Neural cell (in vitro differentiated cells): ENCODE measurements around the gene ADARB1. TPM values are rescaled to one million over a fixed set of nuclear protein-coding genes. Genes with fewer than 3 reads are reported as not detected.

Experiments used
- H2AFZ ChIP-seq: fragments of 200-600, 300-800 bp; sonication (generic), shearing (Covaris generic); 2 replicates; pipeline ENCODE4 v1.6.0; 2014; ENCODE audit warnings: low read depth, mild to moderate bottlenecking, antibody characterized with exemption, low read length, moderate library complexity
- H3F3A ChIP-seq: fragments of 200-600 bp; shearing (Covaris generic); 2 replicates; pipeline ENCODE4 v1.6.1; 2016; ENCODE audit warnings: mild to moderate bottlenecking, moderate library complexity, mixed read lengths, antibody characterized with exemption, low read length; ENCODE audit not compliant: insufficient read depth, poor library complexity, severe bottlenecking
- H3K27ac ChIP-seq: fragments of 200-600, 300-800 bp; sonication (generic), shearing (Covaris generic); 2 replicates; pipeline ENCODE4 v1.5.1; 2014; ENCODE audit warnings: mild to moderate bottlenecking, low read length, moderate library complexity
- H3K27me3 ChIP-seq: fragments of 300-800, 200-600 bp; sonication (generic), shearing (Covaris generic); 2 replicates; pipeline ENCODE4 v1.6.0; 2014; ENCODE audit warnings: mild to moderate bottlenecking, low read depth, low read length, moderate library complexity; ENCODE audit not compliant: insufficient read depth
- H3K36me3 ChIP-seq: fragments of 300-800, 200-600 bp; sonication (generic), shearing (Covaris generic); 2 replicates; pipeline ENCODE4 v1.5.1; 2014; ENCODE audit warnings: mild to moderate bottlenecking, antibody characterized with exemption, low read length, moderate library complexity; ENCODE audit not compliant: insufficient read depth
- H3K4me2 ChIP-seq: fragments of 300-800, 200-600 bp; sonication (generic), shearing (Covaris generic); 2 replicates; pipeline ENCODE4 v1.6.0; 2014; ENCODE audit warnings: mild to moderate bottlenecking, low read length
- H3K4me3 ChIP-seq: fragments of 300-800, 200-600 bp; sonication (generic), shearing (Covaris generic); 2 replicates; pipeline ENCODE4 v1.5.1; 2014; ENCODE audit warnings: mild to moderate bottlenecking, low read length, moderate library complexity
- H3K79me2 ChIP-seq: fragments of 200-600 bp; shearing (Covaris generic); replicated peaks from 2 replicates; pipeline ENCODE4 v1.6.0; 2014; ENCODE audit warnings: mild to moderate bottlenecking, low read length, moderate library complexity; ENCODE audit not compliant: insufficient read depth
- H3K9ac ChIP-seq: fragments of 300-800, 200-600 bp; sonication (generic), shearing (Covaris generic); 2 replicates; pipeline ENCODE4 v1.6.1; 2016; ENCODE audit warnings: mild to moderate bottlenecking, low read length, mixed read lengths
- H3K9me2 ChIP-seq: fragments of 200-600 bp; shearing (Covaris generic); 2 replicates; pipeline ENCODE4 v1.6.1; 2016; ENCODE audit warnings: mild to moderate bottlenecking, low read length, mixed read lengths; ENCODE audit not compliant: insufficient read depth
- H3K9me3 ChIP-seq: fragments of 200-600, 300-800 bp; sonication (generic), shearing (Covaris generic); 2 replicates; pipeline ENCODE4 v1.6.1; 2016; ENCODE audit warnings: mild to moderate bottlenecking, mixed run types, low read length, moderate library complexity, mixed read lengths
- H4K20me1 ChIP-seq: fragments of 200-600 bp; shearing (Covaris generic); 2 replicates; pipeline ENCODE4 v1.6.1; 2016; ENCODE audit warnings: mild to moderate bottlenecking, mixed run types; ENCODE audit not compliant: insufficient read depth
- EP300 ChIP-seq: fragments of 450-650 bp; conservative IDR thresholded peaks from 2 replicates; pipeline ENCODE4 v1.6.1; 2014; ENCODE audit warnings: antibody characterized with exemption, mild to moderate bottlenecking, moderate library complexity; ENCODE audit not compliant: poor library complexity, severe bottlenecking
- EZH2 ChIP-seq: fragments of 200-600, 300-800 bp; shearing (Covaris generic), sonication (generic); IDR thresholded peaks from 2 replicates; pipeline ENCODE4 v1.6.1; 2014; ENCODE audit warnings: antibody characterized with exemption, low read length, borderline replicate concordance, mild to moderate bottlenecking; ENCODE audit not compliant: insufficient read depth, poor library complexity, severe bottlenecking
- MXI1 ChIP-seq: fragments of 450-650 bp; conservative IDR thresholded peaks from 2 replicates; pipeline ENCODE4 v1.6.1; 2014; ENCODE audit warnings: antibody characterized with exemption, mild to moderate bottlenecking; ENCODE audit not compliant: poor library complexity, severe bottlenecking
- POLR2AphosphoS5 ChIP-seq: IDR thresholded peaks from 2 replicates; pipeline ENCODE4 v1.6.1; 2012
- RAD21 ChIP-seq: fragments of 450-650 bp; conservative IDR thresholded peaks from 2 replicates; pipeline ENCODE4 v1.6.1; 2014; ENCODE audit warnings: antibody characterized with exemption, mild to moderate bottlenecking, moderate library complexity
- SMC3 ChIP-seq: fragments of 450-650 bp; conservative IDR thresholded peaks from 2 replicates; pipeline ENCODE4 v1.6.1; 2014; ENCODE audit warnings: antibody characterized with exemption, mild to moderate bottlenecking, moderate library complexity; ENCODE audit not compliant: poor library complexity
- TAF1 ChIP-seq: IDR thresholded peaks from 2 replicates; pipeline ENCODE4 v1.6.1; 2012; ENCODE audit warnings: low read depth
- polyA plus RNA-seq: library from polyadenylated mRNA; depleted of rRNA; stranded (reverse); fragments of >200 nt; gene quantifications from 2 replicates; pipeline ENCODE4 v1.2.3, GENCODE V29; 2014
- TF ChIP-seq, protein P1 (sequence below): IDR thresholded peaks from 2 replicates; pipeline ENCODE4 v1.6.1; 2012; ENCODE audit warnings: borderline replicate concordance
- TF ChIP-seq, protein P2 (sequence below): fragments of 450-650 bp; IDR thresholded peaks from 2 replicates; pipeline ENCODE4 v1.5.1; 2014; ENCODE audit warnings: antibody characterized with exemption, mild to moderate bottlenecking, moderate library complexity; ENCODE audit not compliant: poor library complexity, severe bottlenecking

The ADARB1 gene
- polyA plus RNA-seq, 1 donor from 2014 or later: 8.9 TPM

DNA sequence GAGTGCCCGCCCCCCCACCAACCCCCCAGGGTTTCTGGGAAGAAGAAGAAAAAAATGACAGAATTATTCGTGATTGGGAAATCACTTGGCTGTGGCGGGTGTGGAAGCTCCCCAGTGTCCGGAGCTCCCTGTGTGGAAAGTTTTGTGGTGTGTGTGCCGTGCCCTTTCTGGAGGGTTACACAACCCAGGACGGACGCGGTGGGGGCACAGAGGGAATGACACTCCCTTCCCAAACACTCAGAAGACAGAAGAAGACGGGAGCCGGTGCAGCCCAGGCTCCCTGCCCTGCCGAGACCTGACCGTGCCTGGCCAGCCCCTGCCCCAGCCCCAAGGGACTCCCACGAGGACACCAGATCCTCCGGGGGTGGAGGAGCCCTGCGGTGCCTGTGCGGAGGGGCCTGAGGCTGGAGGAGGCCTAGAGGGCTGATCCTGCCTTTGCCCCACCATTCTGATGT is 33.0 kb upstream of the ADARB1 start:
- no peak overlapping the region for H2AFZ ChIP-seq
- no peaks in the 10 kb centered on the region for H3F3A ChIP-seq
- H3K4me2 ChIP-seq: no peak overlapping the region
- H3K9me3 ChIP-seq: no peaks in the 10 kb centered on the region
- no peak overlapping the region for H3K27ac ChIP-seq
- H3K27me3 ChIP-seq: no peaks in the 10 kb centered on the region
- H3K9ac ChIP-seq: no peak overlapping the region
- no peaks in the 10 kb centered on the region for H3K79me2 ChIP-seq
- H3K9me2 ChIP-seq: no peaks in the 10 kb centered on the region
- H3K4me3 ChIP-seq: no peak overlapping the region
- H4K20me1 ChIP-seq: no peaks in the 10 kb centered on the region
- TF ChIP-seq SMC3: no peak
- no peak for TF ChIP-seq RAD21
- H3K36me3 ChIP-seq: no peaks in the 10 kb centered on the region

DNA sequence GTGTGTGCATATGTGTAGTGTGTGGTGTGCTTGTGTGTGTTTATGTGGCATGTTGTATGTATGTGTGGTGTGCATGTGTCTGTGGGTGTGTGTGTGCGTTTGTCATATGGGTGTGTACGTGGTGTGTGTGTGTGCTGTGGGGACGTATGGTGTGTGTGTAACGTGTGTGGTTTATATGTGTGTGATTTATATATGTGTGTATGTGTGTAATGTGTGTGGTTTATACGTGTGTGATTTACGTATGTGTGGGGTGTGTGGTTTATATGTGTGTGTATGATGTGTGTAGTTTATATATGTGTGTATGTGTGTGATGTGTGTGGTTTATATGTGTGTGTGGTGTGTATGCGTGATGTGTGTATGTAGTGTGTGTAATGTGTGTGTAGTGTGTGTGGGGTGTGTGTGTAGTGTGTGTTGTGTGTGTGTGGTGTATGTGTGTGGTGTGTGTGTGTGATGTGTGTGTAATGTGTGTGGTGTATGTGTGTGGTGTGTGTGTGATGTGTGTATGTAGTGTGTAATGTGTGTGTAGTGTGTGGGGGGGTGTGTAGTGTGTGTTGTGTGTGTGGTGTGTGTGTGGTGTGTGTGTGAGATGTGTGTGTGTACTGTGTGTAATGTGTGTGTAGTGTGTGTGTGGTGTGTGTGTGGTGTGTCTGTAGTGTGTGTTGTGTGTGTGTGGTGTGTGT is 32.3 kb upstream of the ADARB1 start:
- TF ChIP-seq TAF1: no peak
- no peak for TF ChIP-seq EP300
- TF ChIP-seq, protein P1, sequence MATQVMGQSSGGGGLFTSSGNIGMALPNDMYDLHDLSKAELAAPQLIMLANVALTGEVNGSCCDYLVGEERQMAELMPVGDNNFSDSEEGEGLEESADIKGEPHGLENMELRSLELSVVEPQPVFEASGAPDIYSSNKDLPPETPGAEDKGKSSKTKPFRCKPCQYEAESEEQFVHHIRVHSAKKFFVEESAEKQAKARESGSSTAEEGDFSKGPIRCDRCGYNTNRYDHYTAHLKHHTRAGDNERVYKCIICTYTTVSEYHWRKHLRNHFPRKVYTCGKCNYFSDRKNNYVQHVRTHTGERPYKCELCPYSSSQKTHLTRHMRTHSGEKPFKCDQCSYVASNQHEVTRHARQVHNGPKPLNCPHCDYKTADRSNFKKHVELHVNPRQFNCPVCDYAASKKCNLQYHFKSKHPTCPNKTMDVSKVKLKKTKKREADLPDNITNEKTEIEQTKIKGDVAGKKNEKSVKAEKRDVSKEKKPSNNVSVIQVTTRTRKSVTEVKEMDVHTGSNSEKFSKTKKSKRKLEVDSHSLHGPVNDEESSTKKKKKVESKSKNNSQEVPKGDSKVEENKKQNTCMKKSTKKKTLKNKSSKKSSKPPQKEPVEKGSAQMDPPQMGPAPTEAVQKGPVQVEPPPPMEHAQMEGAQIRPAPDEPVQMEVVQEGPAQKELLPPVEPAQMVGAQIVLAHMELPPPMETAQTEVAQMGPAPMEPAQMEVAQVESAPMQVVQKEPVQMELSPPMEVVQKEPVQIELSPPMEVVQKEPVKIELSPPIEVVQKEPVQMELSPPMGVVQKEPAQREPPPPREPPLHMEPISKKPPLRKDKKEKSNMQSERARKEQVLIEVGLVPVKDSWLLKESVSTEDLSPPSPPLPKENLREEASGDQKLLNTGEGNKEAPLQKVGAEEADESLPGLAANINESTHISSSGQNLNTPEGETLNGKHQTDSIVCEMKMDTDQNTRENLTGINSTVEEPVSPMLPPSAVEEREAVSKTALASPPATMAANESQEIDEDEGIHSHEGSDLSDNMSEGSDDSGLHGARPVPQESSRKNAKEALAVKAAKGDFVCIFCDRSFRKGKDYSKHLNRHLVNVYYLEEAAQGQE: no peak
- no peak for TF ChIP-seq POLR2AphosphoS5
- TF ChIP-seq EZH2: no peak
- TF ChIP-seq MXI1: no peak
- no peak for TF ChIP-seq SMC3
- TF ChIP-seq, protein P2, sequence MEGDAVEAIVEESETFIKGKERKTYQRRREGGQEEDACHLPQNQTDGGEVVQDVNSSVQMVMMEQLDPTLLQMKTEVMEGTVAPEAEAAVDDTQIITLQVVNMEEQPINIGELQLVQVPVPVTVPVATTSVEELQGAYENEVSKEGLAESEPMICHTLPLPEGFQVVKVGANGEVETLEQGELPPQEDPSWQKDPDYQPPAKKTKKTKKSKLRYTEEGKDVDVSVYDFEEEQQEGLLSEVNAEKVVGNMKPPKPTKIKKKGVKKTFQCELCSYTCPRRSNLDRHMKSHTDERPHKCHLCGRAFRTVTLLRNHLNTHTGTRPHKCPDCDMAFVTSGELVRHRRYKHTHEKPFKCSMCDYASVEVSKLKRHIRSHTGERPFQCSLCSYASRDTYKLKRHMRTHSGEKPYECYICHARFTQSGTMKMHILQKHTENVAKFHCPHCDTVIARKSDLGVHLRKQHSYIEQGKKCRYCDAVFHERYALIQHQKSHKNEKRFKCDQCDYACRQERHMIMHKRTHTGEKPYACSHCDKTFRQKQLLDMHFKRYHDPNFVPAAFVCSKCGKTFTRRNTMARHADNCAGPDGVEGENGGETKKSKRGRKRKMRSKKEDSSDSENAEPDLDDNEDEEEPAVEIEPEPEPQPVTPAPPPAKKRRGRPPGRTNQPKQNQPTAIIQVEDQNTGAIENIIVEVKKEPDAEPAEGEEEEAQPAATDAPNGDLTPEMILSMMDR: no peak
- no peak for TF ChIP-seq RAD21
- Histone ChIP-seq H3K36me3 (no peaks in the 10 kb centered on the region), H2AFZ (no peak overlapping the region), H3K9me2 (no peaks in the 10 kb centered on the region), H4K20me1 (no peaks in the 10 kb centered on the region), H3K27ac (no peak overlapping the region), H3K27me3 (no peaks in the 10 kb centered on the region), H3K9ac (no peak overlapping the region), H3K9me3 (no peaks in the 10 kb centered on the region), H3K4me3 (no peak overlapping the region), H3F3A (no peaks in the 10 kb centered on the region), H3K4me2 (no peak overlapping the region), H3K79me2 (no peaks in the 10 kb centered on the region)
